ENCODE results near the gene POP4.

DNA sequence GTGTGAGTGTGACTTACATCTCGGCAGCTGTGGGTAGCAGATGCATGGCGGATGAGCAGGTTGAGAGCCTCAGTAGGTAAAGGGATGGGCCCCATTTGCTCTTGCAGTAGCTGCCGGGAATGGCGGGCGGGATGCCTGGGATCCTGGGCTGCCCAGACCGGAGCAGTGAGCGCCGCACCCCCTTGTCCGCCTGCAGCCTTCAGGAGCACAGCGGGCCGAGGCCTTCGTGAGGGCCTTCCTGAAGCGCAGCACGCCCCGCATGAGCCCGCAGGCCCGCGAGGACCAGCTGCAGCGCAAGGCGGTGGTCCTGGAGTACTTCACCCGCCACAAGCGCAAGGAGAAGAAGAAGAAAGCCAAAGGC, 4.1 kb downstream of the POP4 start:
- no peak for TF ChIP-seq POLR2A (IDR thresholded peaks at IDR 0.05)
- TF ChIP-seq, protein P1, sequence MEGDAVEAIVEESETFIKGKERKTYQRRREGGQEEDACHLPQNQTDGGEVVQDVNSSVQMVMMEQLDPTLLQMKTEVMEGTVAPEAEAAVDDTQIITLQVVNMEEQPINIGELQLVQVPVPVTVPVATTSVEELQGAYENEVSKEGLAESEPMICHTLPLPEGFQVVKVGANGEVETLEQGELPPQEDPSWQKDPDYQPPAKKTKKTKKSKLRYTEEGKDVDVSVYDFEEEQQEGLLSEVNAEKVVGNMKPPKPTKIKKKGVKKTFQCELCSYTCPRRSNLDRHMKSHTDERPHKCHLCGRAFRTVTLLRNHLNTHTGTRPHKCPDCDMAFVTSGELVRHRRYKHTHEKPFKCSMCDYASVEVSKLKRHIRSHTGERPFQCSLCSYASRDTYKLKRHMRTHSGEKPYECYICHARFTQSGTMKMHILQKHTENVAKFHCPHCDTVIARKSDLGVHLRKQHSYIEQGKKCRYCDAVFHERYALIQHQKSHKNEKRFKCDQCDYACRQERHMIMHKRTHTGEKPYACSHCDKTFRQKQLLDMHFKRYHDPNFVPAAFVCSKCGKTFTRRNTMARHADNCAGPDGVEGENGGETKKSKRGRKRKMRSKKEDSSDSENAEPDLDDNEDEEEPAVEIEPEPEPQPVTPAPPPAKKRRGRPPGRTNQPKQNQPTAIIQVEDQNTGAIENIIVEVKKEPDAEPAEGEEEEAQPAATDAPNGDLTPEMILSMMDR (IDR thresholded peaks at IDR 0.05), result no peak
- TF ChIP-seq POLR2AphosphoS5 (IDR thresholded peaks at IDR 0.05), result no peak
- no peak for TF ChIP-seq EP300 (IDR thresholded peaks at IDR 0.05)
